Stomach (tissue), 9 donors: Measurements from ENCODE around the gene FLYWCH2. TPM values are rescaled to one million over a fixed set of nuclear protein-coding genes. Genes with fewer than 3 reads are reported as not detected.

Experiments
- DNase-seq, 2 donors: peaks; one replicate each; pipeline versions ENCODE4 v3.0.0 to v3.0.0-alpha.2; 2013 to 2019
- H3K27ac ChIP-seq, 5 donors: fragments of 200-600 bp in 4 of 5; sonication (generic) in 4 of 5; one replicate each; pipeline ENCODE4 v1.5.1; 2013 to 2019; ENCODE audit warnings: mild to moderate bottlenecking in 1 of 5, moderate library complexity in 1 of 5
- H3K27me3 ChIP-seq, 3 donors: fragments of 200-600 bp; sonication (generic); one replicate each; pipeline ENCODE4 v1.5.1; 2017 to 2019; ENCODE audit warnings: mixed run types in 1 of 3
- H3K36me3 ChIP-seq, 4 donors: fragments of 200-600 bp; sonication (generic); 1 replicate in 3 of 4; 2 replicates in 1 of 4; pipeline ENCODE4 v1.5.1; 2016 to 2019
- H3K4me1 ChIP-seq, 4 donors: fragments of 200-600 bp; sonication (generic); one replicate each; pipeline ENCODE4 v1.5.1; 2016 to 2019
- H3K4me3 ChIP-seq, 4 donors: fragments of 200-600 bp; sonication (generic) in 3 of 4; one replicate each; pipeline ENCODE4 v1.5.1; 2016 to 2019; ENCODE audit warnings: mild to moderate bottlenecking in 1 of 4
- H3K9me3 ChIP-seq, 4 donors: fragments of 200-600 bp; sonication (generic); one replicate each; pipeline ENCODE4 v1.5.1; 2016 to 2019
- EP300 ChIP-seq: sonication (generic); formaldehyde crosslinking; IDR thresholded peaks from one replicate; pipeline ENCODE4 v1.6.1; 2017; ENCODE audit warnings: antibody characterized with exemption
- POLR2A ChIP-seq, 4 donors: fragments of 450-650 bp; IDR thresholded peaks; one replicate each; pipeline ENCODE4 v1.6.1; 2016; ENCODE audit warnings: antibody characterized with exemption in 4 of 4, control low read depth in 2 of 4, mild to moderate bottlenecking in 1 of 4, moderate library complexity in 1 of 4
- POLR2AphosphoS5 ChIP-seq, 3 donors: sonication (generic); formaldehyde crosslinking; IDR thresholded peaks; one replicate each; pipeline ENCODE4 v1.6.1; 2016; ENCODE audit warnings: antibody characterized with exemption in 3 of 3
- WGBS, 5 donors: extraction: QIAGEN DNeasy Blood & Tissue Kit in 3 of 5; methylation state at CpG; one replicate each; pipeline versions ENCODE4 v1.1.5 to v1.1.7; 2013 to 2018; 5-methylcytosine and 5-hydroxymethylcytosine counted together
- intact Hi-C: fragments of 100-400 bp; cut with DNase I; formaldehyde crosslinking; loops from one replicate; pipeline ENCODE4 v1.15.1; 2023; ENCODE audit warnings: low total_unique reads
- polyA plus RNA-seq, 3 donors: library from polyadenylated mRNA; stranded (reverse); fragments of 200-250 nt; gene quantifications; one replicate each; pipeline ENCODE4 v1.2.3, GENCODE V29; 2013
- total RNA-seq, 5 donors: library from RNA; depleted of rRNA; stranded (reverse); fragments of >200 nt; gene quantifications; one replicate each; pipeline versions ENCODE4 v1.1.0 to v1.2.3, GENCODE V29; 2014 to 2016
- TF ChIP-seq, protein P1 (sequence below), 7 experiments: fragments of 450-650 bp in 4 of 7; fragments of 200-600 bp in 3 of 7; sonication (generic) in 3 of 7; IDR thresholded peaks; one replicate each; pipeline ENCODE4 v1.5.1; 2016 to 2019; ENCODE audit warnings: antibody characterized with exemption in 7 of 7, control low read depth in 2 of 7, mild to moderate bottlenecking in 1 of 7
- donor health status: healthy with polysubstance abuse.
- donor health status: Bipolar disorder and iron deficiency.
- donor health status: healthy.

Gene FLYWCH2
- total and polyA plus RNA-seq, 8 donors: 19.6 to 76.4 (median 41.2) TPM

DNA sequence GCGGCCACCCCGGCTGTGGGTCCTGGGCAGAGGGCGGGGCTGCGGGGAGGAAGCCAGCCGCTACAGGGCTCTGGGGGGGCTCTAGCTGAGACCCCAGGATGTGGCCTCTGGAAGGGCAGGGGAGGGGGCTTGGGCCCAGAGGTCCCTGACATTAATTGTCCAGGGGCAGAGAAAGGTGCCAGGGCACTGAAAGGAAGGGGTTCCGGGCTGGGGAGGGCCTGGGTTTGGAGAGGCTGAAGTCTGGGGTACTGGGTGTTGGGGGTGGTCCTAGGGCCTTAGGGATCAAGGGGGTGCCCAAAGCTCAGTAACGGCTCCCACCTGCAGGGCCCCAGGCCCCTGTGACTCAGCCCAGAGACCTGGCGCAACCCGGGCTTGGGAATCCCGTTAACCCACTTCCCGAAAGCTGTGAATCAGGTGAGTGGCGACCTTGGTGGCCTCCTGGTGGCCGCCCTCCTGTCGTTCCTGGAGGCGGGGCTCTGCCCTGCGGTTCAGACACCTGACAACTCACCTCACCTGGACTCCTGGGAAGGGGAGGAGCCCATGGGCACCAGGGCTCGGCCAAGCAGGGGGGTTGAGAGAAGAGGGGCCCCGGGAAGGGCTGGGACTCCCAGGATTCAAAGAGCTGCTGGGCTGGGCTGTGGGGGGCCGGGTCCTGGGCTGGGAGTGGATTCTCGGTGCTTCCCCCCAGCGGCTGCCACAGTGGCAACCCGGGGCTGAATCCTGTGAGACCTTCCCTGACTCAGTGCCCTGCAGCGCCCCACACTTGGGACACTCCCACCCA, 24.6 kb upstream of the FLYWCH2 start:
- peak overlapping the region; percentile 35 to 59 (median 42) for H3K4me3 ChIP-seq
- intact Hi-C loops: no loop called here
- WGBS, 5 donors: 5 to 19% (median 7%) methylated on average over 7 to 23 of the region's 23 CpGs
- peaks cover 0 to 16% (median 8%) of the 10 kb centered on the region in 4 donors for H3K36me3 ChIP-seq
- TF ChIP-seq EP300 (no peak), POLR2A (IDR thresholded peaks at IDR 0.05) (no peak), POLR2AphosphoS5 (IDR thresholded peaks at IDR 0.05) (peak in 2 of 3 donors; percentile 69 to 83)
- TF ChIP-seq, protein P1, sequence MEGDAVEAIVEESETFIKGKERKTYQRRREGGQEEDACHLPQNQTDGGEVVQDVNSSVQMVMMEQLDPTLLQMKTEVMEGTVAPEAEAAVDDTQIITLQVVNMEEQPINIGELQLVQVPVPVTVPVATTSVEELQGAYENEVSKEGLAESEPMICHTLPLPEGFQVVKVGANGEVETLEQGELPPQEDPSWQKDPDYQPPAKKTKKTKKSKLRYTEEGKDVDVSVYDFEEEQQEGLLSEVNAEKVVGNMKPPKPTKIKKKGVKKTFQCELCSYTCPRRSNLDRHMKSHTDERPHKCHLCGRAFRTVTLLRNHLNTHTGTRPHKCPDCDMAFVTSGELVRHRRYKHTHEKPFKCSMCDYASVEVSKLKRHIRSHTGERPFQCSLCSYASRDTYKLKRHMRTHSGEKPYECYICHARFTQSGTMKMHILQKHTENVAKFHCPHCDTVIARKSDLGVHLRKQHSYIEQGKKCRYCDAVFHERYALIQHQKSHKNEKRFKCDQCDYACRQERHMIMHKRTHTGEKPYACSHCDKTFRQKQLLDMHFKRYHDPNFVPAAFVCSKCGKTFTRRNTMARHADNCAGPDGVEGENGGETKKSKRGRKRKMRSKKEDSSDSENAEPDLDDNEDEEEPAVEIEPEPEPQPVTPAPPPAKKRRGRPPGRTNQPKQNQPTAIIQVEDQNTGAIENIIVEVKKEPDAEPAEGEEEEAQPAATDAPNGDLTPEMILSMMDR (IDR thresholded peaks at IDR 0.05): peak in 3 of 7 experiments; percentile 11 to 42 (median 29)
- peaks cover 6 to 20% (median 15%) of the 10 kb centered on the region in 4 donors for H3K9me3 ChIP-seq
- DNase-seq: peak; percentile 91 to 95
- H3K27ac ChIP-seq: peak overlapping the region; percentile 83 to 92 (median 89)
- peaks cover 4 to 54% (median 22%) of the 10 kb centered on the region in 3 donors for H3K27me3 ChIP-seq
- peaks cover 0 to 29% (median 20%) of the 10 kb centered on the region in 4 donors for H3K4me1 ChIP-seq

DNA sequence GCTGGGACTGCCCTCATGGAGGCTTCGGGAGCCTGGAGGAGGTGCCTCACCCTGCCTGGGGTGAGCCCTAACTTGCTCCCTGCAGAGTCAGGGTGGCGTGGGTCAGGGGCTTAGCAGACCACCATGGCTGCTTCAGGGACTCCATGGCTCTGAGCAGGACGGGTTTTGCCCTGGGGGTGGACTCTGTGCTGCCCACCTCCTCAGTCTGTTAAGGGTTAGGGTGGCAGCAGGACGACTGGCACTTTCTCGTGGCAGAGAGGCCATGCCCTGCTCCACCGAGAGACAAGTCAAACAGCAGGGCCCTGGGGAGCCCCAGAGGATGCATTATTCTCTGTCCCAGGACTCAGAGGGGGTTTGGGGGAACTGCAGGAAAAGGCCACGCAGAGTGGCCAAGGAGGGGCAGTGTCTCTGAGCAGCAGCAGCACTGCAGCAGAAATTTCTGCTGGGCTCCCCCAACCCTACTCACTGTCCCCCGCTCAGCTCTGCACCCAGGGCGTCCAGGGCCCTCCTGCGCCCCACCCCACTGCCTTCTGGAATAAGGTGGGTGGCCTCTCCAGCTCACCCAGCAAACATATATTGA, 23.2 kb upstream of the FLYWCH2 start:
- intact Hi-C loops: loop anchor here (10.0 kb wide), 1 partner anchor 75 kb away; the partner anchor contains the start of gene PRSS33
- Histone ChIP-seq H3K27me3 (peaks cover 4 to 61% (median 22%) of the 10 kb centered on the region in 3 donors), H3K9me3 (peaks cover 5 to 17% (median 8%) of the 10 kb centered on the region in 4 donors), H3K27ac (no peak overlapping the region), H3K4me3 (no peak overlapping the region), H3K4me1 (peaks cover 0 to 29% (median 20%) of the 10 kb centered on the region in 4 donors), H3K36me3 (peaks cover 0 to 7% (median 3%) of the 10 kb centered on the region in 4 donors)
- TF ChIP-seq, protein P1 (IDR thresholded peaks at IDR 0.05): no peak
- no peak for TF ChIP-seq EP300
- no peak for TF ChIP-seq POLR2A (IDR thresholded peaks at IDR 0.05)
- no peak for TF ChIP-seq POLR2AphosphoS5 (IDR thresholded peaks at IDR 0.05)
- 72 to 93% (median 81%) methylated on average over 5 to 10 of the region's 10 CpGs for WGBS, 5 donors
- no peak for DNase-seq

DNA sequence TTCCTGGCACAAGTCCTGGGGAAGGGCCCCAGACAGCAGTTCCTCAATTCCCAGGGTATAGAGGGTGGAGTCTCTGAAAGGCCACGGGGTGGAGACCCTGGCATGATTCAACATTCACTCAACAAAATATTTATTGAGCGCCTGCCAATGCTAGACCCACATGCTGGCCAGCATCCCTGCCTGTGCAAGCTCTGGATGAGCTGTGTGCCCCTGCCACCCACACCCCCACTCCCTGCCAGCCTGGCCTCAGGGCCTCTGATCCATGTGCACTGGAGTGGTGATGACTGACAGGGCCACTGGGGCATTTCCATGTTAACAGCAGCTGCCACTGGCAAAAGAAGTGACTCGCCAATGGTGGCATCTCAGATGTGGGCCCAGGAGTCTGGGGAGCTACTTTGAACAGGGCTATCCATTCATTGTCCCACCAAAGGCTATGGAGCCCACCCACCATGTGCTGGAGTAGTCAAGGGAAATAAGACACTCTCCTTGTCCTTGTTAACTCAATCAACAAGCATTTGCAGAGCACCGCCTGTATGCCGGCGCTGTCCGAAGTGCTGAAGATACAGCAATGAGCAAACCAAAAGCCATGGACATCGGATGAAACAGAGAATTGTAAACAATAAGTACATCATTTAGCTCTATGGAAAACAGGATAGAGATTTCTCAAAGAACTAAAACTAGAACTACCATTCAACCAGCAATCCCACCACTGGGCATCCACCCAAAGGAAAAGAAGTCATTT, 22.0 kb upstream of the FLYWCH2 start:
- H3K4me1 ChIP-seq: peaks cover 0 to 23% (median 19%) of the 10 kb centered on the region in 4 donors
- H3K36me3 ChIP-seq: no peaks in the 10 kb centered on the region
- 76 to 81% (median 79%) methylated on average over 7 to 8 of the region's 8 CpGs for whole genome bisulfite sequencing, 5 donors
- no peak for DNase-seq
- no peak overlapping the region for H3K4me3 ChIP-seq
- intact Hi-C loops: loop anchor here (10.0 kb wide), 1 partner anchor 76 kb away; the partner anchor contains the start of gene PRSS33
- H3K9me3 ChIP-seq: peaks cover 5 to 15% (median 7%) of the 10 kb centered on the region in 4 donors
- H3K27ac ChIP-seq: no peak overlapping the region
- H3K27me3 ChIP-seq: peaks cover 4 to 65% (median 22%) of the 10 kb centered on the region in 3 donors
- TF ChIP-seq, protein P1 (IDR thresholded peaks at IDR 0.05): no peak
- no peak for TF ChIP-seq EP300

DNA sequence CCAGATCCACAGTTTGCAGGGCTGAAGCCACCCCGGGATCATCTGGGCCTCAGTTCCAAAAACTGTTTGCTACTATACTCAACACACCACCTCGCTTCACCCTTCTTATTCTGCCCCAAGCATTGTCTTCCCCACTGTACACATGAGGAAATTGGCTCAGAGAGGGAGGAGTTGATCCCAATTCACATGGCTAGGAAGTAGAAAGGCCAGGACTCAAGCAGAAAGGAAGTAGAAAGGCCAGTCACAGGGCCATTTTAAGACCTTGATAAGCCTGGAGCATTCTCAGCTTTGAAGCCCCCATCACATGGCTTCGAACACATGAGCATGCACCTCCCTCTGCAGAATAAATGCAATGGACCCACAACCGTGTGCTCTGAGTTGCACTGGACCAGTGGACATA, 17.4 kb upstream of the FLYWCH2 start:
- intact Hi-C loops: loop anchor here (10.0 kb wide), 1 partner anchor 81 kb away; the partner anchor contains the start of gene PRSS33
- peaks cover 0 to 24% (median 0%) of the 10 kb centered on the region in 3 donors for H3K27me3 ChIP-seq
- 63 to 75% (median 71%) methylated on average over 4 of the region's 4 CpGs for WGBS, 5 donors

More for the DNA sequence above, 17.4 kb upstream of the FLYWCH2 start:
- peaks cover 4 to 8% (median 6%) of the 10 kb centered on the region in 4 donors for H3K9me3 ChIP-seq
- peaks cover 5 to 12% (median 9%) of the 10 kb centered on the region in 4 donors for H3K4me1 ChIP-seq
- DNase-seq: no peak
- TF ChIP-seq POLR2A (IDR thresholded peaks at IDR 0.05) (no peak), POLR2AphosphoS5 (IDR thresholded peaks at IDR 0.05) (no peak), EP300 (no peak)
- TF ChIP-seq, protein P1 (IDR thresholded peaks at IDR 0.05): no peak
- no peak overlapping the region for H3K27ac ChIP-seq
- H3K4me3 ChIP-seq: no peak overlapping the region
- H3K36me3 ChIP-seq: no peaks in the 10 kb centered on the region
